Large intestine (tissue), 3 donors: Measurements from ENCODE around the gene NDUFV2. TPM values are rescaled to one million over a fixed set of nuclear protein-coding genes. Genes with fewer than 3 reads are reported as not detected.
A peak's percentile ranks its signal among the peaks of the same experiment; 100 is the strongest.

ENCODE experiments used
- DNase-seq, 2 donors: peaks; one replicate each; pipeline versions ENCODE4 v3.0.0 to v3.0.0-alpha.2; 2013
- H3K27ac ChIP-seq: one replicate; pipeline ENCODE4 v1.5.1; 2013; ENCODE audit warnings: low read length
- H3K27me3 ChIP-seq: 2 replicates; pipeline ENCODE4 v1.6.1; 2013; ENCODE audit warnings: low read length; ENCODE audit not compliant: control insufficient read depth, insufficient read depth
- H3K36me3 ChIP-seq: 2 replicates; pipeline ENCODE4 v1.6.1; 2013; ENCODE audit warnings: low read length; ENCODE audit not compliant: control insufficient read depth, insufficient read depth
- H3K4me1 ChIP-seq: one replicate; pipeline ENCODE4 v1.6.1; 2013; ENCODE audit warnings: low read length; ENCODE audit not compliant: control insufficient read depth, insufficient read depth
- H3K4me3 ChIP-seq: one replicate; pipeline ENCODE4 v1.5.1; 2013; ENCODE audit warnings: low read length
- H3K9me3 ChIP-seq: one replicate; pipeline ENCODE4 v1.6.1; 2013; ENCODE audit warnings: mild to moderate bottlenecking, low read depth, low read length, moderate library complexity; ENCODE audit not compliant: control insufficient read depth
- WGBS: methylation state at CpG from one replicate; pipeline ENCODE4 v1.1.5; 2013; ENCODE audit warnings: low lambda C conversion rate; ENCODE audit not compliant: insufficient coverage; 5-methylcytosine and 5-hydroxymethylcytosine counted together
- polyA plus RNA-seq: library from polyadenylated mRNA; unstranded; fragments of 120-200 nt; gene quantifications from one replicate; pipeline ENCODE4 v1.2.1, GENCODE V29; 2013

The NDUFV2 gene
- polyA plus RNA-seq, 1 donor: 126 TPM

- Histone ChIP-seq H3K36me3 (peaks cover 35% of the 10 kb centered on the region), H3K4me3 (no peak overlapping the region), H3K4me1 (peaks cover 7% of the 10 kb centered on the region), H3K27me3 (no peaks in the 10 kb centered on the region), H3K27ac (no peak overlapping the region), H3K9me3 (no peaks in the 10 kb centered on the region)
- DNase-seq: no peak
- WGBS: no CpG with 5 or more reads among the region's 4 CpGs
Measured at GRCh38 chr18:9132628-9133027, 30.1 kb downstream of the NDUFV2 start.

- Histone ChIP-seq H3K27me3 (no peaks in the 10 kb centered on the region), H3K27ac (no peak overlapping the region), H3K36me3 (peaks cover 31% of the 10 kb centered on the region), H3K9me3 (no peaks in the 10 kb centered on the region), H3K4me1 (peaks cover 8% of the 10 kb centered on the region), H3K4me3 (no peak overlapping the region)
- 100% methylated on average over 1 of the region's 2 CpGs for WGBS
- DNase-seq: no peak
Measured at GRCh38 chr18:9133225-9133624, 30.7 kb downstream of the NDUFV2 start.

GRCh38 chr18:9135081-9135911 lies 32.8 kb downstream of the NDUFV2 start:
- peak in 1 of 2 donors; percentile 28 for DNase-seq
- Histone ChIP-seq H3K4me3 (peak overlapping the region; percentile 81), H3K27ac (peak overlapping the region; percentile 85), H3K27me3 (no peaks in the 10 kb centered on the region), H3K4me1 (peaks cover 10% of the 10 kb centered on the region), H3K9me3 (no peaks in the 10 kb centered on the region), H3K36me3 (peaks cover 14% of the 10 kb centered on the region)
- WGBS: 65% methylated on average over 3 of the region's 12 CpGs

GRCh38 chr18:9135912-9136314 lies 33.4 kb downstream of the NDUFV2 start:
- Histone ChIP-seq H3K36me3 (peaks cover 10% of the 10 kb centered on the region), H3K27me3 (no peaks in the 10 kb centered on the region), H3K4me1 (peaks cover 10% of the 10 kb centered on the region), H3K4me3 (peak overlapping the region; percentile 81), H3K9me3 (no peaks in the 10 kb centered on the region), H3K27ac (peak overlapping the region; percentile 85)
- no CpG with 5 or more reads among the region's 33 CpGs for WGBS
- DNase-seq: peak in 1 of 2 donors; percentile 80

- peaks cover 8% of the 10 kb centered on the region for H3K36me3 ChIP-seq
- peak within 1 kb of the TSS; percentile 92 for H3K4me3 ChIP-seq
- peak; percentile 98 to 99 for DNase-seq
- no peaks in the 10 kb centered on the region for H3K9me3 ChIP-seq
- no peaks in the 10 kb centered on the region for H3K27me3 ChIP-seq
- peaks cover 10% of the 10 kb centered on the region for H3K4me1 ChIP-seq
- peak within 1 kb of the TSS; percentile 100 for H3K27ac ChIP-seq
- no CpG with 5 or more reads among the region's 95 CpGs for WGBS
Measured at GRCh38 chr18:9136315-9137155, 34.0 kb downstream of the NDUFV2 start, which contains the start of gene ANKRD12. Gene ANKRD12, plus strand, starts transcription at chr18:9136781. Its CDS starts 45,652 bp downstream, at chr18:9182433.

- H3K4me1 ChIP-seq: peaks cover 10% of the 10 kb centered on the region
- no peaks in the 10 kb centered on the region for H3K27me3 ChIP-seq
Measured at GRCh38 chr18:9137168-9138066, 34.9 kb downstream of the NDUFV2 start.

GRCh38 chr18:9139400-9140039 lies 37.0 kb downstream of the NDUFV2 start:
- H3K27me3 ChIP-seq: no peaks in the 10 kb centered on the region
- no peaks in the 10 kb centered on the region for H3K9me3 ChIP-seq
- no peak overlapping the region for H3K4me3 ChIP-seq
- H3K36me3 ChIP-seq: peaks cover 5% of the 10 kb centered on the region
- DNase-seq: no peak
- WGBS: 87% methylated on average over 5 of the region's 7 CpGs
- peaks cover 10% of the 10 kb centered on the region for H3K4me1 ChIP-seq
- H3K27ac ChIP-seq: no peak overlapping the region

More at GRCh38 chr18:9137168-9138066, 34.9 kb downstream of the NDUFV2 start:
- no peaks in the 10 kb centered on the region for H3K9me3 ChIP-seq
- H3K4me3 ChIP-seq: peak overlapping the region; percentile 92
- peaks cover 5% of the 10 kb centered on the region for H3K36me3 ChIP-seq
- peak overlapping the region; percentile 100 for H3K27ac ChIP-seq
- WGBS: 0% methylated on average over 1 of the region's 95 CpGs
- DNase-seq: peak; percentile 71 to 78

- Histone ChIP-seq H3K4me1 (peaks cover 5% of the 10 kb centered on the region), H3K9me3 (no peaks in the 10 kb centered on the region), H3K27me3 (no peaks in the 10 kb centered on the region), H3K36me3 (no peaks in the 10 kb centered on the region), H3K4me3 (no peak overlapping the region), H3K27ac (no peak overlapping the region)
- 94% methylated on average over 2 of the region's 2 CpGs for WGBS
- DNase-seq: no peak
Measured at GRCh38 chr18:9140381-9140780, 37.9 kb downstream of the NDUFV2 start.

GRCh38 chr18:9140984-9141383 lies 38.5 kb downstream of the NDUFV2 start:
- DNase-seq: no peak
- no peaks in the 10 kb centered on the region for H3K9me3 ChIP-seq
- no peaks in the 10 kb centered on the region for H3K27me3 ChIP-seq
- no peaks in the 10 kb centered on the region for H3K36me3 ChIP-seq
- no peak overlapping the region for H3K4me3 ChIP-seq
- H3K27ac ChIP-seq: no peak overlapping the region
- H3K4me1 ChIP-seq: peaks cover 3% of the 10 kb centered on the region
- WGBS: no CpG with 5 or more reads among the region's 2 CpGs
